Vagina (tissue), 2 donors: Measurements from ENCODE around the gene IL33. TPM values are rescaled to one million over a fixed set of nuclear protein-coding genes. Genes with fewer than 3 reads are reported as not detected.
A peak's percentile ranks its signal among the peaks of the same experiment; 100 is the strongest.

Experiments
- DNase-seq, 2 donors: peaks; one replicate each; pipeline ENCODE4 v3.0.0-alpha.2; 2017; ENCODE audit errors: extremely low spot score in 2 of 2
- H3K27ac ChIP-seq: fragments of 200-600 bp; sonication (generic); one replicate; pipeline ENCODE4 v1.5.1; 2019
- H3K27me3 ChIP-seq: fragments of 200-600 bp; sonication (generic); one replicate; pipeline ENCODE4 v1.5.1; 2019
- H3K36me3 ChIP-seq, 2 donors: fragments of 200-600 bp; sonication (generic); one replicate each; pipeline ENCODE4 v1.5.1; 2017 to 2019
- H3K4me1 ChIP-seq: fragments of 200-600 bp; sonication (generic); one replicate; pipeline ENCODE4 v1.5.1; 2019
- H3K4me3 ChIP-seq, 2 donors: fragments of 200-600 bp; sonication (generic); 1 replicate in 1 of 2; 2 replicates in 1 of 2; pipeline ENCODE4 v1.5.1; 2016 to 2019
- H3K9me3 ChIP-seq: fragments of 200-600 bp; sonication (generic); one replicate; pipeline ENCODE4 v1.5.1; 2019
- POLR2A ChIP-seq, 2 donors: fragments of 450-650 bp; IDR thresholded peaks; one replicate each; pipeline ENCODE4 v1.6.1; 2017; ENCODE audit warnings: antibody characterized with exemption in 2 of 2, mild to moderate bottlenecking in 2 of 2, moderate library complexity in 2 of 2
- POLR2AphosphoS5 ChIP-seq, 2 donors: sonication (generic); formaldehyde crosslinking; IDR thresholded peaks; one replicate each; pipeline ENCODE4 v1.9.0; 2017; ENCODE audit warnings: antibody characterized with exemption in 2 of 2, mild to moderate bottlenecking in 2 of 2, low read depth in 1 of 2; ENCODE audit not compliant: insufficient read depth in 1 of 2
- intact Hi-C: fragments of 100-400 bp; cut with DNase I; formaldehyde crosslinking; loops from one replicate; pipeline ENCODE4 v1.15.1; 2023
- total RNA-seq: library from RNA; depleted of rRNA; stranded (reverse); fragments of >200 nt; gene quantifications from one replicate; pipeline ENCODE4 v1.2.3, GENCODE V29; 2016
- TF ChIP-seq, protein P1 (sequence below), 3 experiments: fragments of 450-650 bp in 2 of 3; fragments of 200-600 bp in 1 of 3; sonication (generic) in 1 of 3; IDR thresholded peaks; one replicate each; pipeline ENCODE4 v1.5.1; 2017 to 2019; ENCODE audit warnings: antibody characterized with exemption in 3 of 3, mild to moderate bottlenecking in 2 of 3, moderate library complexity in 2 of 3

IL33 gene
- total RNA-seq, 1 donor from 2014 or later: 35.4 TPM

- no peaks in the 10 kb centered on the region for H3K36me3 ChIP-seq
- H3K27ac ChIP-seq: peak overlapping the region; percentile 53
- peaks cover 23% of the 10 kb centered on the region for H3K4me1 ChIP-seq
- no peak for DNase-seq
- no peaks in the 10 kb centered on the region for H3K27me3 ChIP-seq
- intact Hi-C loops: no loop called here
- H3K4me3 ChIP-seq: no peak overlapping the region
- TF ChIP-seq, protein P1, sequence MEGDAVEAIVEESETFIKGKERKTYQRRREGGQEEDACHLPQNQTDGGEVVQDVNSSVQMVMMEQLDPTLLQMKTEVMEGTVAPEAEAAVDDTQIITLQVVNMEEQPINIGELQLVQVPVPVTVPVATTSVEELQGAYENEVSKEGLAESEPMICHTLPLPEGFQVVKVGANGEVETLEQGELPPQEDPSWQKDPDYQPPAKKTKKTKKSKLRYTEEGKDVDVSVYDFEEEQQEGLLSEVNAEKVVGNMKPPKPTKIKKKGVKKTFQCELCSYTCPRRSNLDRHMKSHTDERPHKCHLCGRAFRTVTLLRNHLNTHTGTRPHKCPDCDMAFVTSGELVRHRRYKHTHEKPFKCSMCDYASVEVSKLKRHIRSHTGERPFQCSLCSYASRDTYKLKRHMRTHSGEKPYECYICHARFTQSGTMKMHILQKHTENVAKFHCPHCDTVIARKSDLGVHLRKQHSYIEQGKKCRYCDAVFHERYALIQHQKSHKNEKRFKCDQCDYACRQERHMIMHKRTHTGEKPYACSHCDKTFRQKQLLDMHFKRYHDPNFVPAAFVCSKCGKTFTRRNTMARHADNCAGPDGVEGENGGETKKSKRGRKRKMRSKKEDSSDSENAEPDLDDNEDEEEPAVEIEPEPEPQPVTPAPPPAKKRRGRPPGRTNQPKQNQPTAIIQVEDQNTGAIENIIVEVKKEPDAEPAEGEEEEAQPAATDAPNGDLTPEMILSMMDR (IDR thresholded peaks at IDR 0.05): no peak
- TF ChIP-seq POLR2AphosphoS5 (IDR thresholded peaks at IDR 0.05; ENCODE audit: insufficient read depth in 1 of 2, low read depth in 1 of 2): peak in 1 of 2 donors; percentile 6
- no peak for TF ChIP-seq POLR2A (IDR thresholded peaks at IDR 0.05)
- no peaks in the 10 kb centered on the region for H3K9me3 ChIP-seq
These were observed 56.1 kb downstream of the IL33 start for GRCh38 chr9:6271508-6272228.

- H3K36me3 ChIP-seq: no peaks in the 10 kb centered on the region
- intact Hi-C loops: no loop called here
- TF ChIP-seq POLR2A (IDR thresholded peaks at IDR 0.05) (no peak), POLR2AphosphoS5 (IDR thresholded peaks at IDR 0.05; ENCODE audit: insufficient read depth in 1 of 2, low read depth in 1 of 2) (peak; percentile 14 to 82)
- TF ChIP-seq, protein P1 (IDR thresholded peaks at IDR 0.05): no peak
- H3K27ac ChIP-seq: peak overlapping the region; percentile 53
- DNase-seq: peak in 1 of 2 donors; percentile 90
- H3K4me1 ChIP-seq: peaks cover 23% of the 10 kb centered on the region
- no peaks in the 10 kb centered on the region for H3K27me3 ChIP-seq
- H3K9me3 ChIP-seq: no peaks in the 10 kb centered on the region
- H3K4me3 ChIP-seq: no peak overlapping the region
These were observed 56.6 kb downstream of the IL33 start for GRCh38 chr9:6272229-6272598.

DNA sequence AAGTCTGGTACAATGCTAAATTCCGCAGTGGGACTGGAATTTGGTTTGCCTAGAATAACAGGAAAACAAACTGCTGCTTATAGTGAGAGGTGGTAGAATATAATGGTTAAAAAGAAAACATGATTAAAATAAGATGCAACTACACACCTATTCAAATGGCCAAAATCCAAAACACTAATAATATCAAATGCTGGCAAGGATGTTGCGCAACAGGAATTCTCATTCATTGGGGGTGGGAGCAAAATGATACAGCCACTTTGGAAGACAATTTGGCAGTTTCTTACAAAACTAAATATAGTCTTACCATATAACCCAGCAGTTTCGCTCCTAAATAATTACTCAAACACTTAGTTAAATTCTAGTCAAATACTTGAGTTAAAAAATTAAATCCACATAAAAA, 61.8 kb downstream of the IL33 start:
- Histone ChIP-seq H3K4me1 (peaks cover 10% of the 10 kb centered on the region), H3K27me3 (no peaks in the 10 kb centered on the region), H3K36me3 (no peaks in the 10 kb centered on the region), H3K9me3 (no peaks in the 10 kb centered on the region), H3K4me3 (no peak overlapping the region), H3K27ac (no peak overlapping the region)
- intact Hi-C loops: no loop called here
- TF ChIP-seq POLR2A (IDR thresholded peaks at IDR 0.05): no peak
- TF ChIP-seq, protein P1 (IDR thresholded peaks at IDR 0.05): no peak
- TF ChIP-seq POLR2AphosphoS5 (IDR thresholded peaks at IDR 0.05; ENCODE audit: insufficient read depth in 1 of 2, low read depth in 1 of 2): no peak
- DNase-seq: no peak

- Histone ChIP-seq H3K27ac (no peak overlapping the region), H3K4me1 (no peaks in the 10 kb centered on the region), H3K36me3 (no peaks in the 10 kb centered on the region), H3K27me3 (no peaks in the 10 kb centered on the region), H3K9me3 (no peaks in the 10 kb centered on the region), H3K4me3 (no peak overlapping the region)
- intact Hi-C loops: loop anchor here (10.0 kb wide), 1 partner anchor 247 kb away; no protein-coding TSS in a partner anchor
- TF ChIP-seq, protein P1 (IDR thresholded peaks at IDR 0.05): no peak
- TF ChIP-seq POLR2A (IDR thresholded peaks at IDR 0.05) (no peak), POLR2AphosphoS5 (IDR thresholded peaks at IDR 0.05; ENCODE audit: insufficient read depth in 1 of 2, low read depth in 1 of 2) (no peak)
- DNase-seq: no peak
These were observed 86.3 kb downstream of the IL33 start for GRCh38 chr9:6301858-6302257.

- H3K4me1 ChIP-seq: no peaks in the 10 kb centered on the region
- intact Hi-C loops: loop anchor here (10.0 kb wide), 1 partner anchor 248 kb away; no protein-coding TSS in a partner anchor
- H3K9me3 ChIP-seq: no peaks in the 10 kb centered on the region
- TF ChIP-seq POLR2A (IDR thresholded peaks at IDR 0.05) (no peak), POLR2AphosphoS5 (IDR thresholded peaks at IDR 0.05; ENCODE audit: insufficient read depth in 1 of 2, low read depth in 1 of 2) (peak in 1 of 2 donors; percentile 18)
- H3K27ac ChIP-seq: no peak overlapping the region
- H3K4me3 ChIP-seq: no peak overlapping the region
- H3K27me3 ChIP-seq: no peaks in the 10 kb centered on the region
- H3K36me3 ChIP-seq: no peaks in the 10 kb centered on the region
- DNase-seq: no peak
These were observed 86.8 kb downstream of the IL33 start for GRCh38 chr9:6302417-6302816.
